LoVo (cell line): ENCODE measurements around the gene AZIN2.
"Not testable (repeated sequence)": the region's sequence is repeated elsewhere in the genome, so short reads cannot be mapped to it uniquely, and the experiment has no call there.

Experiments
- DNase-seq: peaks from one replicate; pipeline ENCODE4 v3.0.0-alpha.2; 2016; ENCODE audit warnings: low spot score

AZIN2 gene

GRCh38 chr1:33127001-33127823 is 46.3 kb downstream of the AZIN2 start:
- DNase-seq, result peak; percentile 99

GRCh38 chr1:33128781-33129180 is 47.8 kb downstream of the AZIN2 start:
- no peak for DNase-seq

GRCh38 chr1:33130297-33130696 is 49.3 kb downstream of the AZIN2 start:
- no peak for DNase-seq

- no peak for DNase-seq
Observed at GRCh38 chr1:33131191-33131590, 50.2 kb downstream of the AZIN2 start.

- no peak for DNase-seq
Observed at GRCh38 chr1:33132549-33132948, 51.6 kb downstream of the AZIN2 start.

- DNase-seq, result no peak
Observed at GRCh38 chr1:33133478-33134105, 52.6 kb downstream of the AZIN2 start.

GRCh38 chr1:33136041-33136440 is 55.1 kb downstream of the AZIN2 start:
- DNase-seq, result not testable (repeated sequence)

GRCh38 chr1:33137800-33138199 is 56.8 kb downstream of the AZIN2 start:
- no peak for DNase-seq

- DNase-seq, result no peak
Observed at GRCh38 chr1:33140153-33141149, 59.5 kb downstream of the AZIN2 start.

GRCh38 chr1:33141216-33141615 is 60.3 kb downstream of the AZIN2 start:
- DNase-seq, result no peak

GRCh38 chr1:33141781-33142180 is 60.8 kb downstream of the AZIN2 start:
- no peak for DNase-seq

GRCh38 chr1:33142483-33143064 is 61.6 kb downstream of the AZIN2 start:
- DNase-seq, result no peak

- no peak for DNase-seq
Observed at GRCh38 chr1:33143176-33143575, 62.2 kb downstream of the AZIN2 start.

GRCh38 chr1:33143698-33144097 is 62.7 kb downstream of the AZIN2 start:
- DNase-seq, result no peak

GRCh38 chr1:33146003-33146402 is 65.0 kb downstream of the AZIN2 start:
- no peak for DNase-seq

- no peak for DNase-seq
Observed at GRCh38 chr1:33147275-33147996, 66.5 kb downstream of the AZIN2 start.

GRCh38 chr1:33147997-33148314 is 67.0 kb downstream of the AZIN2 start:
- no peak for DNase-seq

- no peak for DNase-seq
Observed at GRCh38 chr1:33148615-33149014, 67.7 kb downstream of the AZIN2 start.

GRCh38 chr1:33149453-33150190 is 68.7 kb downstream of the AZIN2 start:
- no peak for DNase-seq

- no peak for DNase-seq
Observed at GRCh38 chr1:33150522-33150921, 69.6 kb downstream of the AZIN2 start.

- DNase-seq, result no peak
Observed at GRCh38 chr1:33151116-33151515, 70.2 kb downstream of the AZIN2 start.
